Measurements from ENCODE around the gene NFE2.
A peak's percentile ranks its signal among the peaks of the same experiment; 100 is the strongest.
"Not testable (repeated sequence)": the region's sequence is repeated elsewhere in the genome, so short reads cannot be mapped to it uniquely, and the experiment has no call there.

NFE2 gene

DNA sequence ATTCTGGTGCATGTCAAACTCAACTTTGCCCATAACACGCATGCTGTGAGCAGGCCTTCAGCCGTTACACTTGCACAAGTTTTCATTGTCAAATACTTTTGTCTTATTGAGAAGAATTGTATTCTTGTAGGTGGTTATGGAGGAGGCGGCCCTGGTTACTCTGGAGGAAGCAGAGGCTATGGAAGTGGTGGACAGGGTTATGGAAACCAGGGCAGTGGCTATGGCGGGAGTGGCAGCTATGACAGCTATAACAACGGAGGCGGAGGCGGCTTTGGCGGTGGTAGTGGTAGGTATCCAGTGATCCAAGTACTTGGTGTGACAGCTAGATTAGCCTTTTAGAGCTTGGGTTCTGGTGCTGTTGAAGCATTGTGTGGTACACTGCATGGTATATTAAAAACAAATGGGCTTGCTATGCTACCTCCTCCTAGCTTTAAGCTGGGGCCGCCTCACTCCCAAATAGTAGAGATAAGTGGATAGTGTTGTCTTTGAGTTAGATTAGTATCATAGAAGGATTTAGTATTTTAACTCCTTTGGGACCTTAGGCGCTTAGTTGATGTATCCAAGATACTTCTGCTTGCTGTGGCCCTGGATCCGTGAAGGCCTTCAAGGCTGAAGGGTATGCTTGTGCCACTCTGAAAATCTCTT lies 17.7 kb downstream of the NFE2 start:
- DNase-seq (ENCODE audit: low spot score) = no peak

DNA sequence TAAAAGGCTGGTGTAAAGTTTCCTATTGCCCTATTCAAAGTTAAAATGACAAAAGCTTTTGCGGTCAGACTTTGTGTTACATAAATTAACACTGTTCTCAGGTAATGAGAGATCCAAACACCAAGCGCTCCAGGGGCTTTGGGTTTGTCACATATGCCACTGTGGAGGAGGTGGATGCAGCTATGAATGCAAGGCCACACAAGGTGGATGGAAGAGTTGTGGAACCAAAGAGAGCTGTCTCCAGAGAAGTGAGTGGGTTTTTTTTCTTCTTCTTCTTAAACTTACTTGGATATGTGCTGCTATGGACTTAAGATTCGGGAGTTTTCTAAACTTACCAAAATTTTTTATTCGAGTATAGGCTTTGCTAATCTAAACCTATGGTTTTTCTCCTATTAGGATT lies 19.1 kb downstream of the NFE2 start:
- not testable (repeated sequence) for DNase-seq (ENCODE audit: low spot score)

DNA sequence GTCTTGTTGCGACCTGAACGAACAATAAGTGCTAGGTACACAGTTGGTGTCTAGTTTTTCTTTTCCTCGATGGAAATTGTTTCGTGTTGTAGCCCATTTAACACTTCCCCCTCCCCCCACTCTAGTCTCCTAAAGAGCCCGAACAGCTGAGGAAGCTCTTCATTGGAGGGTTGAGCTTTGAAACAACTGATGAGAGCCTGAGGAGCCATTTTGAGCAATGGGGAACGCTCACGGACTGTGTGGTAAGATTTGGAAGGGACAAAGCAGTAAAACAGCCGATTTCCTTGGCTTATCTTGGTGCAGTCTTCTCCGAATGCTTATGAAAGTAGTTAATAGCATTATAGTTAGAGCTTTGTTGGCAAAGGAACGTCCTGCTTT lies 19.6 kb downstream of the NFE2 start:
- DNase-seq (ENCODE audit: low spot score) = not testable (repeated sequence)

DNA sequence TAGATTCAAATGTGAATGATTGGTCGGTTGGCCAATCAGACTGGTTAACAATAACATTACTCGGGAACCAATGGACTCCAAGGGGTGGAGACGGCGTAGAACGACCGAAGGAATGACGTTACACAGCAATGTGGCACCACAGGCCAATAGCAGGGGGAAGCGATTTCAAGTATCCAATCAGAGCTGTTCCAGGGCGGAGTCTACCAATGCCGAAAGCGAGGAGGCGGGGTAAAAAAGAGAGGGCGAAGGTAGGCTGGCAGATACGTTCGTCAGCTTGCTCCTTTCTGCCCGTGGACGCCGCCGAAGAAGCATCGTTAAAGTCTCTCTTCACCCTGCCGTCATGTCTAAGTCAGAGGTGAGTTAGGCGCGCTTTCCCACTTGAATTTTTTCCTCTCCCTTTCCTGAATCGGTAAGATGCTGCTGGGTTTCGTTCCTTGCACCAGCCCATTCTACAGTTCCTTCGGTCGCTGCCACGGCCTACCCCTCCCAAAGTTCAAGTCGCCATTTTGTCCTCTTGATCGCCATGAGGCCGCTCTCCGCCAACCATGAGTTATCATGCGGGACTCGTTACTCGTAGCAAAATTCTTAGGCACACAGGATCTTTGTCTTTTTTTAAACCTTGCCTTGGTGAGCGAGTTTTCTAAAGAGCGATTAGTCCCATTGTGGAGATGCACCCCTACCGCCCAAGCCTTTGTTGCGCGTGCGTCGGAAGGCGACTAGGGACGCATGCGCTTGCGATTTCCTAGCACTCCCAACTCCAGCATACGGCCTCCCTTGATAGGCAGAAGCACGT lies 20.2 kb downstream of the NFE2 start, which contains the start of gene HNRNPA1:
Gene HNRNPA1, plus strand, starts transcription at position 259 of the 793 bp plus-strand sequence. Its CDS starts 82 bp downstream, at position 341.
- DNase-seq (ENCODE audit: low spot score) = peak; percentile 95

DNA sequence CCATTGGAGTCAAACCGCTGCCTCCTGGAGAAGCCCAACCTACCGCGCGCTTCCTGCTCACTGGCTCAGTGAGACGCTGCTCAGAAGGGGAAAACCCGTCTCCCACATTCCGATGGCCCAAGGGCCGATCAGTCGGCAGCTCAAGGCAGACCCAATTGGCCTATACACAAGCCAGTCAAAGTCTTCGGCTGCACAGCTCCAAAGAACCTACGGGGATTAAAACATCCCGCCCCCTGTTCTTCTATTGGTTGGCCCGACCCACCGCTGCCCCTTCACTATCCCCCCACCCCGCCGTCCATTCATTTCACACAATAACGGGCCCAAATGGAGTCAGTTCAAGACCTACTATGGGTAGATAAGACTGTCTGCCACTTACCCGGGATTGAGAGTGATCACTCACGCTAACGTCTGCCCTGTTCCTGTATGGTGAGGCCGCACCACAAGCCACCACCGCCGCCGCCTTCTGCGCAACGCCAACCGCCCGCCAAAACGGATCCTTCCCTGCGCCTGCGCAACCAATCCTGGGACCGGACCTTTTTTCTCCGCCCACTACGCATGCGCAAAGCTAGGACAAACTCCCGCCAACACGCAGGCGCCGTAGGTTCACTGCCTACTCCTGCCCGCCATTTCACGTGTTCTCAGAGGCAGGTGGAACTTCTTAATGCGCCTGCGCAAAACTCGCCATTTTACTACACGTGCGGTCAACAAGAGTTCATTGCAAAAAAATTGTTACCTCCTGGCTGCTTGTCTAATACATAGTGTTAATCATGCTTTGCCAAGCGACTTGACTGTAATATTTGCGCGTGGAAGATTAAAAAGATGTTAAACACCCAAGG lies 21.0 kb downstream of the NFE2 start, which contains the start of gene CBX5:
Gene CBX5, minus strand, starts transcription at position 491 of the 836 bp plus-strand sequence. CDS start 22,472 bp downstream, outside the sequence.
- DNase-seq (ENCODE audit: low spot score) = peak; percentile 99

DNA sequence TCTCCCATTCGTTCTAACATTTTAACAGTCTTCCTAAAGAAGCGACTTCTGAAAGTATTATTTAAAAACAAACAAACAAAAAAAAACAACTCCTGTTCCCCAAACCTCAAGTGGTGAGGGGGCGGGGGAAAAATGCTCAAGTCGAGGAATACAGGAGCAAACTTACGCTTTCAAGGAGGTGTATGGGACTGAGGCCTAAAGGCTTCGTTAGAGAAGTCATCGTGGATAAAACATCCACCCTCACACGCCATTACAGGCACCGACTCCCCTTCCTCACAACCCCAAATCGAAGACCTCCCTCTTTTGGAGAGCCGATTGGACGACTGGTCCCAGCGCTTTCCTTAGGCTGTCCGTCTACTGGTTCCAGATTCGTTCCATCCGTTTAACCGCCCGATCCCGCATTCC lies 21.6 kb downstream of the NFE2 start:
- no peak for DNase-seq (ENCODE audit: low spot score)

DNA sequence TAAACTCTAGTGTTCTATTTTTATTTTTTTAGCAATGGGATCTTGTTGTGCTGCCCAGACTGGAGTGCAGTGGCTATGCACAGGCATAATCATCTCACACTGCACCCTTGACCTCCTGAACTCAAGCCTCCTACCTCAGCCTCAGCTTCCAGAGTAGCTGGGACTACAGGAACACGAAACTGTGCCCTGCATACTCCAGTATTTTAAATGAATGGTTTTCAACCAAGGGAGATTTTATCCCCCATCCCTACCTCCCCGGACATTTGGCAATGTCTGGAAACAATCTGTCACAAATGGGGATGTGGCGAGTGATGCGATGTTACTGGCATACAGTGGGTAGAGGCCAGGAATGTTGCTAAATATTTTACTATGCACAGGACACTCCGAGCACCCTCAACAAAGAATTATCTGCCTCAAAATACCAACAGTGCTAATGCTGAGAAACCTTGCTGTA lies 23.0 kb downstream of the NFE2 start:
- peak; percentile 74 for DNase-seq (ENCODE audit: low spot score)

DNA sequence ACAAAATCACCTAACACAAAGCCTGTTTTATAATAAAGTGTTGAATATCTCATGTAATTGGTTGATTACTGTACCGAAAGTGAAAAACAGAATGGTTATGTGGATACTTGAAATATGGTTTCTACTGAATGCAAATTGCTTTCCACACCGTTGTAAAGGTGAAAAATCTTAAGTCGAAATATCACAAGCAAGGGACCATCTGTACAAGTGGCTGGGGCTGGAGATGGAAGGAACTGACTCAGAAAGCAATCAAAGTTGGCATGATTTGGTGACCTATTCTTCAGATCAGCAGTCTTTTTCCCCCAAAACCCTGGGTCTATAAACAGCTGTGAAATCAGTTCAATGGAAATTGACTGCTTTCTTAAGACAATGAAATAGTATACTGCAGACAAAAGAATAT lies 24.4 kb downstream of the NFE2 start:
- DNase-seq (ENCODE audit: low spot score) = no peak

DNA sequence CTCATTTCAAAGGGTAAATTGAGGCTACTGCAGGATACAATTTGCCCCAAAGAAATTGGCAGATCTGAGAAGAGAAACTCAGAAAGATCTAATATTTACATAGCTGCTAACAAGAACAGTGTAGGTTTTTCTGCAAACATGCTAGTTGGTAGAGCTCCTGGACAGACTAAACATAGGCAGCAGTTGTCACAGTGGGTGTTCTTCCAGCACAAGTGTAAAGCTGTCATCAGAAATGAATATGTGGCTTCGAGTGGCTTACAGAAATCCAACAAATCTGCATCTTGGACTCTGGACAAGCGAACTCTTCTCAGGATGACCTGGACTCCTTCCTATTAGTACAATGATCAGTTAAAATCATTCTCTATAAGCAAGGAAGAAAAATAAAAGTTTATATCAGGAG lies 26.8 kb downstream of the NFE2 start:
- no peak for DNase-seq (ENCODE audit: low spot score)

DNA sequence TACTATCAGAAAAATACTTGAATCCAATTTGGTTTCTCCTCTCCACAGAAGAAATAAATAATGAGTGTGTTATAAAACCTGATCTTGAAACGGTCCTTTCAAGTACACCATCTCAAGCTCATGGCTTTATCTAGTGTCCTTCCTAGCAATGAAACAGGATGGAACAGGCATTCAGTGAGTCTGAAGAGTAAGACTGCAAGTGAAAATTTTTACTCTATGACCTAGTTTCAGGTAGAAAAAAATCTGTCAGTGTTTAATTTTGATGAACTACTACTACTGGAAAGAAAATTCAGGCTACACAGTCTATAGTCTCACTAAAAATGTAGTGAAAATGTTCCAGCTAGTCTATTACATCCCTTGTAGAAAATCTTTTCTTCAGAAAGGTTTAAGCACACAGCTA lies 28.6 kb downstream of the NFE2 start:
- no peak for DNase-seq (ENCODE audit: low spot score)

DNA sequence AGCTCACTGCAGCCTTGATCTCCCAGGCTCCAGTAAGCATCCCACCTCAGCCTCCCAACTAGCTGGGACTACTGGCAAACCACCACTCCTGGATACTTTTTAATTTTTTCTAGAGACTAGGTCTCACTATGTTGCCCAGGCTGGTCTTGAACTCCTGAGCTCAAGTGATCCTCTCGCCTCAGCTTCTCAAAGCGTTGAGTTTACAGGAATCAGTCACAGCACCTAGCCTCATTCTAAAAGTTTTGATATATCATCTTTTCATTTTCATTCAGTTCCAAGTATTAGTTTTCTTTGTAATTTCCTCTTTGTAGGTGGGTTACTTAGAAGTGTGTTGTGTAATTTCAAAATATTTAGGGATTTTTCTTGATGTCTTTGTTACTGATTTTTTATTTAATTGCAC lies 30.5 kb downstream of the NFE2 start:
- no peak for DNase-seq (ENCODE audit: low spot score)

DNA sequence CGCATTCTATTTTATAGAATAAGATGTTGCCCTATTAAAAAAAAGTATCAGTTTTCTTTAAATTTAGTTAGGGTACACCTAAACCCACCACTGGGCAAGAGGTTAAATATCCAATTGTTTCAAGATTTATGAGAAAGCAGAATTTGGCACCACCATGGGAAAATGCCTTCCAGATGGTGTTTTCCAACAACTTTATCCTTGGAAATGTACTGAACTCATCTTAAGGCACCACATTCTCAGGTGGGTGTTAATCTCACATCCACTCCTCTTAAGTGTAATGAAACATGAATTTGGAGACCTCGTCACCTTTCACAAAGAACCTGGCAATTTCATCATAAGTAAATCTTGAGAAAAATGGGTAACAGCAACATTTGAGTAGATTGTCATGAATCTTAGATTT lies 34.0 kb downstream of the NFE2 start:
- DNase-seq (ENCODE audit: low spot score) = no peak

DNA sequence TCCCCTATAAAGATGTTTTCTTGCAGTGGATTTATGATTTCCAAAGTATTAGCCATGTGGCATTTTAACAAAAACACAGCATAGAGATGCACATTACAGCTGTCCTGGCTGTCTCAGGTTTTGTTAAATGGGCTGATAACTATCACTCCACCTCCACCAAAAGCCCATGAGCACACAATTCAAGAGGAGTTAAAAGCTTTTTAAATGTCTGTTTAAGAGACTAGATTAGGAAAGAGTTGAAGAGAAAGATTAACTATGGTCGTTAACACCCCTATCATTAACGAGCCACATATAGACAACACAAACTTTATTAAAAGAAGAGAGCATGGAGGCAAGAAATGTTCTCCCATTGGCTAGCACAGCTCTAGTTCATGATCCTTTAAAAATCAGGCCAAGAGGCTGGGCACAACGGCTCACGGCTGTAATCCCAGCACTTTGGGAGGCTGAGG lies 35.4 kb downstream of the NFE2 start:
- no peak for DNase-seq (ENCODE audit: low spot score)

DNA sequence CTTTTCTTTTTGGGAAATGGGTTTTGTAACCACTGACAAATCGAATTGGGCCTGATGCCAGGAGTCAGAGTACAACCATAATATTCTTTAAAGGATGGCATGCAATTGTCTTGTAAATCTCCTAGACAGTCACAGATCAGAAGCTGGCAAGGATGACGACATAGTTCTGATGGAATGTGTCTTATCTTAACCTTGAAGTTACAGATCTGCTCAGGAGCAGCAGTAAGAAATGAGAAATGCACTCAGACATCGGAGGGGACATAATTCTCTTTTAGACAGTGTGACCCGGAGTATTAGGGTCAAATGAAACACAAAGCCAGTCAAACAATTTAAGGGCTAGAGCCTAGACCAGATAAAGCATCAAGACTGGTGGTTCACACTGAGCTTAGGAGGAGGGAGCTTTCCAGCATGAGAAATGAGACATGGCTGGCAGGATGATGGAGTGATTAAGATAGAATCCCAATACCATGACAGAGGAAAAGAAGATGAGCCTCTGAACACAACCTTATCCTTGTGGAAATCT lies 38.4 kb downstream of the NFE2 start:
- DNase-seq (ENCODE audit: low spot score) = peak; percentile 37

DNA sequence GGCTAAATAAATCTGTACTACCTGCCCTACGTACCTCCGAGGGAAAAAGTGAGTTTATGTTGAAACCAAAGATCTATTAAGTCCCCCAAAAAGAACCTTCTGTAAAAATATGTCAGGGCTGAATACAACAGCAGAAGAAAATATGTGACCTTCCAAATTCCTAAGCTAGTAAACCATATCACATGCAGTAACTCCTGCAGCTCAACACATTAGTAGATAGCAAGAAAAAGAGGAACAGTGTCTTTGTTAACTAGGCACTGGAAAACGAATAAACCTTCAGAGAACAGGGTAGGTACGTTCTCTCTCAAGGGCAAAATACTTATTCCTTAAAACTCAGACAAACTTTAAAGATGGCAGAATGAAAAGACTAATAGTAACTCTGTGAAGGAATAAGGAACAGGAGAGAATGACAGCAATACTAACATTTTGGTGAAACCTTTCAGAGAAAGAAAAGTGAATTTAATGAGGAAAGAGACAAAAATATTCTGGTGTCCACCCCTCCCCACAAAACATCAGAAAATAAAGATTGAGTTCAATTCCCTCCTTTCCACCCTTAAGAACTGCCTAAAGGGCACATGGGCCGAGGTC lies 38.9 kb downstream of the NFE2 start:
- no peak for DNase-seq (ENCODE audit: low spot score)

DNA sequence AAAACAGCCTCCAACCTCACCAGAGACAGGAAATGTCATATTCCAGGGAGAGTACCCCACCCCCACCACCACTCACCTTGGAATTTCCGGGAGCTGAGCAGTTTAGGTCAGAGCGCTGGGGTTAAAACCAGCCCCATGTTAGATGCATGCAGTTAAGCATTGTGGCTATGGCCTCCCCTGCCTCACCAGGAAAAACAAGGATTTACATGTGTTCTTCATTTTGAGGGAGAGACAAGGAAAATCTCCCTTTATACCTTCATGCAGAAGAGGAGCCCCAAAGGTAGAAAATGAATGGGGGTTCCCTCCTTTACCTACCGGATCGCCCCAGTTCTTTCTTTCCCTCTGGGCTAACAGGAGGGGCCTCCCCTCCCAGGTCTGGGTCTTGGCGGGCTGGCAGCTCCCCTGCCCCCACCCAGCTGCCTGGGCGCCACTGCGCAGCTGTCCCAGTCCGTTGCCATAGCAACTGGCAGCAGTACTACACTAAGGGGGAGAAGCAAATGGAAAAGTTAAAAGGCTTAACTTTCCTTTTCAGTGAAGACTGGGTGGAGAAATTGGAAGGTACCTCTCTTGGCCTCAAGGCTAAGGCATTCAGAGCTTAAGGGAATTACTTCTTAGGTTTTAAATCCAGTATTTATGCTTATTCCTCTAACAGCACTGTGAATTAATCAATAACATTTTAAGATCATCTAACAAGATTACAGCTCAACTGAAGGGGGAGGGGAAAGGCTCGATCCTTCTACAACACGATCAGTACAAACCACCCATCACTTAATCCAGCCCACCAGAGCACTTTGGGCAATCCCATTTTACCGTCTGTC lies 41.4 kb downstream of the NFE2 start:
- DNase-seq (ENCODE audit: low spot score) = peak; percentile 92

DNA sequence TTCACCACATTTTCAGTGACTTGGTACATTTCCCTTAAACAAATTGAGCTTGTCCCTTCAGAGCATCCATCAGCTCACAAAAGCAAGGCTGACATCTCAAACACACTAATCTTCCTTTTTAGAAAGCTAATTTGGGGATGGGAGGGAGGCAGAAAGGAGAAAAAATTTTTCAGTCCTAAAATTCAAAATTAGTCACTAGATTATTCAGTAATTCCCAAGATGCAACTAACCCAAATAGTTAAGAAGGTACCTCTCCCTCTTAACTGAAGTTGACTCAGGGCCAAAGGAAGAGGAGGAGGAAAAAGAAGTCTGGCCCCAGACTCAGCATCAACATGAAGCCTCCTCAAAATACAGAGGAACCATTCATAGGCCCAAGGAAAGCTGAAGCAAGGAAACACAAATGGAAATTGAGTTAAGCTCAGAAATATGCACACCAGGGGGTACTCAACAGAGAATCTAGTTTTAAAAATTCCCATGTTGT lies 42.6 kb downstream of the NFE2 start:
- DNase-seq (ENCODE audit: low spot score) = peak; percentile 15

DNA sequence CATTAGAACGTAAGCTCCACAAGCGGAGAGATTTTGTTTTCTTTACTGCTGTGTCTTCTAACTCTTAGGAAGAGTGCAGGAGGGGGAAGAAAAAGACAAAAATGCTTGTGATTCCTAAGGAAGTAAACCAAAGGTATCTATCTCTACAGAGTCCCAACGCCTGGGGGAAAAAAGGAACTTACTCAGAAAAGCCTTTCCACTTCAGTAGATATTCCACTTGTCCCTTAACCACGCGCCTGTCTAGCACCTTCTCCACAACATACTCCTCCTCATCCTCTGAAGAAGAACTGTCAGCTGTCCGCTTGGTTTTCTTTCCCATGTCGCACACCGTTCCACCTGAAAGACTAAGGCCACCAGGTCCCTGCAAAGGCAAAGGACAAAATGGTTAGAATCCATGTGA lies 43.5 kb downstream of the NFE2 start:
- DNase-seq (ENCODE audit: low spot score) = no peak

DNA sequence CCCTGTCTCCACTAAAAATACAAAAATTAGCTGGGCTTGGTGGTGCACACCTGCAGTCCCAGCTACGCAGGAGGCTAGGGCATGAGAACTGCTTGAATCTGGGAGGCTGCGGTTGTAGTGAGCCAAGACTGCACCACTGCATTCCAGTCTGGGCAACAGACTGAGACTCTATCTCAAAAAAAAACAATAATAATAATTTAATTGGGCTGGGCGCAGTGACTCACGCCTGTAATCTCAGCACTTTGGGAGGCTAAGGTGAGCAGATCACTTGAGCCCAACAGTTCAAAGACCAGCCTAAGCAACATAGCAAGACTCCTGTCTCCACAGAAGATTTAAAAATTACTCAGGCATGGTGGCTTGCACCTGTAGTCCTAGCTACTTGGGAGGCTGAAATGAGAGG lies 47.6 kb downstream of the NFE2 start:
- no peak for DNase-seq (ENCODE audit: low spot score)

DNA sequence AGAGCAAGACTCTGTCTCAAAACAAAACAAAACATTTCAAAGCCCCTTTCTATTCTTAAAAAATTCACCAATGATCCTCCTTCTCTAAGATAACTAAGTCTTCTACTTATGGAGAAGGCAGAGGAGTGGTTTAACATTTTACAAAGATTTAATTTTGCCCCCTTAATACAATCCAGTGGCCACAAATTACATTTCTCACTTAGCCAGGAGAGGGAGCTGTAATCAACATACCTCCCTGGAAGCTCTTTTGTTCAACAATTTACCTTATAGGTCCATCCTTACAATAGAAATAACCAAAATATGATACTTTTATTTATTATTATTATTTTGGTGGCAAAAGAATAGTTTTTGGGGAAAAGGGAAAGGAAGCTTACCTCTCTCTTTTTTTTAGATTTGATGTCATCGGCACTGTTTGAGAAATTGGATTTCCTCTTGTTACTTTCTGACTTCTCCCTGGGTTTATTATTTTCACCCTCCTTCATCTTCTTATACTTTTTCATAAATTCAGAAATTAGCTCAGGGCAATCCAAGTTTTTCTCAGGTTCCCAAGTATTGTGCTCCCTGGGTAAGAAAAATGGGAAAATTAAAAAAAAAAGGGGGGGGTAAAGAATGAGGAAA lies 49.0 kb downstream of the NFE2 start:
- DNase-seq (ENCODE audit: low spot score) = peak; percentile 76
